HepG2 (cell line): ENCODE data around the gene THBD. TPM values are rescaled to one million over a fixed set of nuclear protein-coding genes. Genes with fewer than 3 reads are reported as not detected.

Experiments used
- AHDC1 ChIP-seq: sonication (generic); formaldehyde crosslinking; IDR thresholded peaks from 2 replicates; pipeline ENCODE4 v1.5.1; 2020; ENCODE audit warnings: mild to moderate bottlenecking, missing genetic modification reagents, borderline replicate concordance
- EZH2 ChIP-seq: conservative IDR thresholded peaks from 2 replicates; pipeline ENCODE4 v1.6.1; 2012; ENCODE audit warnings: mild to moderate bottlenecking, low read depth, low read length, moderate library complexity
- HNF1B ChIP-seq: sonication (generic); formaldehyde crosslinking; IDR thresholded peaks from 2 replicates; pipeline ENCODE4 v1.5.1; 2020; ENCODE audit warnings: mild to moderate bottlenecking, moderate library complexity, missing genetic modification reagents
- ZFP62 ChIP-seq: sonication (generic); formaldehyde crosslinking; IDR thresholded peaks from 2 replicates; pipeline ENCODE4 v1.4.0; 2020; ENCODE audit warnings: missing genetic modification reagents
- ZNF253 ChIP-seq: sonication (generic); formaldehyde crosslinking; IDR thresholded peaks from 2 replicates; pipeline ENCODE4 v1.8.0; 2022; ENCODE audit warnings: mild to moderate bottlenecking, missing genetic modification reagents, borderline replicate concordance
- ZNF260 ChIP-seq: sonication (generic); formaldehyde crosslinking; IDR thresholded peaks from 2 replicates; pipeline ENCODE4 v1.4.0; 2020; ENCODE audit warnings: missing genetic modification reagents, low read depth, mild to moderate bottlenecking, borderline replicate concordance
- ZNF766 ChIP-seq: sonication (generic); formaldehyde crosslinking; IDR thresholded peaks from 2 replicates; pipeline ENCODE4 v1.5.0; 2020; ENCODE audit warnings: missing genetic modification reagents, borderline replicate concordance
- polyA plus RNA-seq, 8 experiments: library from polyadenylated mRNA; depleted of rRNA in 3 of 8; stranded (reverse) in 7 of 8; unstranded in 1 of 8; fragments of >200 nt; fragmentation: Illumina TruSeq in 4 of 8; extraction: Trizol in 4 of 8; gene quantifications; 2 replicates each; pipeline versions ENCODE4 v1.2.1 to v1.2.3, GENCODE V29; 2011 to 2016; ENCODE audit warnings: low read depth in 4 of 8, missing spikeins in 1 of 8, mixed read lengths in 1 of 8; ENCODE audit not compliant: insufficient read depth in 1 of 8
- total RNA-seq, 5 experiments: library from RNA; depleted of rRNA; stranded (reverse); fragments of >200 nt; fragmentation: Illumina TruSeq; extraction: Trizol; gene quantifications; 2 replicates each; pipeline ENCODE4 v1.2.3, GENCODE V29; 2016; ENCODE audit warnings: low read depth in 1 of 5

Gene THBD
- total and polyA plus RNA-seq, 2 of the 13 experiments (the other 11 are each of a cell fraction or from before 2014, with no cell fraction given) = 0.03 TPM; not detected in 1

GRCh38 chr20:23007462-23007861, 42.0 kb downstream of the THBD start (continued):
- TF ChIP-seq HNF1B (no peak), ZNF253 (CRISPR knock-in tag) (no peak), ZNF766 (no peak), ZNF260 (no peak), AHDC1 (CRISPR knock-in tag) (no peak), ZFP62 (CRISPR knock-in tag) (no peak), EZH2 (no peak)
